ENCODE data around the gene HEPACAM2. TPM values are rescaled to one million over a fixed set of nuclear protein-coding genes. Genes with fewer than 3 reads are reported as not detected.
A peak's percentile ranks its signal among the peaks of the same experiment; 100 is the strongest.

The HEPACAM2 gene
- total and polyA plus RNA-seq, 2 of the 8 experiments (the other 6 are each of a cell fraction or from before 2014, with no cell fraction given) = not detected

DNA sequence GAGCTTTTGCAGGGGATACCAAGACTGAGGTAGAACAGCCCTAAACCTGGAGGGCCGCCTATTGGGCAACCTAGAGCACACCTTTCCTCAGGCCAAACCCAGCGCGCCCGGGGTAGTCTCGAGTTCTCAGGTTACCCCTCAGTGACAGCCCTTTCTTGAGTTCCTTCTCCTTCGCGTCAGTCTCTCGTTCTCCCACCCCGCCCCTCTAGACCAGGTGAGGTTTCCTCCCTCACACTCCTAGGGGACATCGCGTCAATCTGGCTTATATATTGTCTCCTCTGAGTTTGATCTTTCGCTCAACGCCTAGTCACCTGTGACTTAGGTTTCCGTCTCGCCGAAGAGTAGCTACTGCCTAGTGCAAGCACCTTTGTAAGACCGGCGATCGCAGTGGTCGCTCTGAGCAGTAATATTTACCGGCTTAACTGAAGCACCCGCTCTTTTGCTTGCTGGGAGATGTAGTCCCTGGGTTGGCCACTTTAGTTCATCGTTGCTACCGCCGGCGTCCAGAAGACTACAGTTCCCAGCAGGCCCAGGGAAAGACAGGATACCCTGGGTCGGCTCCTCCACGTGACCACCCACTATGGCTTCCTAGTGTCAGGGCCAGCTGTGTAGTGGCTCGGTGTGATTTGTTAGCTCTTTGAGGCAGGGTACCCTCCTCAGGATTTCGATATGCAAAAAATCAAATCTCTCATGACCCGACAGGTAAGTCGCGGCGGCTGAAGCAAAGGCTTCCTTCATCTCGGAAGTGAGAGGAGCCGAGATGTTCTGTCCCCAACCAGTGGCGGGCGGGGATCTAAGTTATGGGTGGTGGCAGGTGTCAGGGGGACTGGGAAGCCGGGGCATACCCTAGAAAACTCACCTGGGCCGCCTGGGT, 5.8 kb upstream of the HEPACAM2 start, which contains the start of gene VPS50 (continued):
- TF ChIP-seq TEAD4 (IDR thresholded peaks at IDR 0.05; ENCODE audit: low read depth, low read length) = no peak
- no peak for TF ChIP-seq BCL11A (IDR thresholded peaks at IDR 0.05; ENCODE audit: low read depth in 2 of 2, low read length in 2 of 2)
- TF ChIP-seq EGR1 (IDR thresholded peaks at IDR 0.05; ENCODE audit: borderline replicate concordance, low read depth, low read length) = no peak
- TF ChIP-seq TAF7 (optimal IDR thresholded peaks at IDR 0.05; ENCODE audit: borderline replicate concordance, low read depth, low read length) = no peak
- peak; percentile 68 for TF ChIP-seq CREB1 (IDR thresholded peaks at IDR 0.05)
- peak; percentile 42 for TF ChIP-seq TBP (IDR thresholded peaks at IDR 0.05; ENCODE audit: low read depth, low read length)
- no peak for TF ChIP-seq EP300 (IDR thresholded peaks at IDR 0.05; ENCODE audit: borderline replicate concordance in 1 of 2, low read depth in 2 of 2, low read length in 2 of 2)
- TF ChIP-seq, protein P1, sequence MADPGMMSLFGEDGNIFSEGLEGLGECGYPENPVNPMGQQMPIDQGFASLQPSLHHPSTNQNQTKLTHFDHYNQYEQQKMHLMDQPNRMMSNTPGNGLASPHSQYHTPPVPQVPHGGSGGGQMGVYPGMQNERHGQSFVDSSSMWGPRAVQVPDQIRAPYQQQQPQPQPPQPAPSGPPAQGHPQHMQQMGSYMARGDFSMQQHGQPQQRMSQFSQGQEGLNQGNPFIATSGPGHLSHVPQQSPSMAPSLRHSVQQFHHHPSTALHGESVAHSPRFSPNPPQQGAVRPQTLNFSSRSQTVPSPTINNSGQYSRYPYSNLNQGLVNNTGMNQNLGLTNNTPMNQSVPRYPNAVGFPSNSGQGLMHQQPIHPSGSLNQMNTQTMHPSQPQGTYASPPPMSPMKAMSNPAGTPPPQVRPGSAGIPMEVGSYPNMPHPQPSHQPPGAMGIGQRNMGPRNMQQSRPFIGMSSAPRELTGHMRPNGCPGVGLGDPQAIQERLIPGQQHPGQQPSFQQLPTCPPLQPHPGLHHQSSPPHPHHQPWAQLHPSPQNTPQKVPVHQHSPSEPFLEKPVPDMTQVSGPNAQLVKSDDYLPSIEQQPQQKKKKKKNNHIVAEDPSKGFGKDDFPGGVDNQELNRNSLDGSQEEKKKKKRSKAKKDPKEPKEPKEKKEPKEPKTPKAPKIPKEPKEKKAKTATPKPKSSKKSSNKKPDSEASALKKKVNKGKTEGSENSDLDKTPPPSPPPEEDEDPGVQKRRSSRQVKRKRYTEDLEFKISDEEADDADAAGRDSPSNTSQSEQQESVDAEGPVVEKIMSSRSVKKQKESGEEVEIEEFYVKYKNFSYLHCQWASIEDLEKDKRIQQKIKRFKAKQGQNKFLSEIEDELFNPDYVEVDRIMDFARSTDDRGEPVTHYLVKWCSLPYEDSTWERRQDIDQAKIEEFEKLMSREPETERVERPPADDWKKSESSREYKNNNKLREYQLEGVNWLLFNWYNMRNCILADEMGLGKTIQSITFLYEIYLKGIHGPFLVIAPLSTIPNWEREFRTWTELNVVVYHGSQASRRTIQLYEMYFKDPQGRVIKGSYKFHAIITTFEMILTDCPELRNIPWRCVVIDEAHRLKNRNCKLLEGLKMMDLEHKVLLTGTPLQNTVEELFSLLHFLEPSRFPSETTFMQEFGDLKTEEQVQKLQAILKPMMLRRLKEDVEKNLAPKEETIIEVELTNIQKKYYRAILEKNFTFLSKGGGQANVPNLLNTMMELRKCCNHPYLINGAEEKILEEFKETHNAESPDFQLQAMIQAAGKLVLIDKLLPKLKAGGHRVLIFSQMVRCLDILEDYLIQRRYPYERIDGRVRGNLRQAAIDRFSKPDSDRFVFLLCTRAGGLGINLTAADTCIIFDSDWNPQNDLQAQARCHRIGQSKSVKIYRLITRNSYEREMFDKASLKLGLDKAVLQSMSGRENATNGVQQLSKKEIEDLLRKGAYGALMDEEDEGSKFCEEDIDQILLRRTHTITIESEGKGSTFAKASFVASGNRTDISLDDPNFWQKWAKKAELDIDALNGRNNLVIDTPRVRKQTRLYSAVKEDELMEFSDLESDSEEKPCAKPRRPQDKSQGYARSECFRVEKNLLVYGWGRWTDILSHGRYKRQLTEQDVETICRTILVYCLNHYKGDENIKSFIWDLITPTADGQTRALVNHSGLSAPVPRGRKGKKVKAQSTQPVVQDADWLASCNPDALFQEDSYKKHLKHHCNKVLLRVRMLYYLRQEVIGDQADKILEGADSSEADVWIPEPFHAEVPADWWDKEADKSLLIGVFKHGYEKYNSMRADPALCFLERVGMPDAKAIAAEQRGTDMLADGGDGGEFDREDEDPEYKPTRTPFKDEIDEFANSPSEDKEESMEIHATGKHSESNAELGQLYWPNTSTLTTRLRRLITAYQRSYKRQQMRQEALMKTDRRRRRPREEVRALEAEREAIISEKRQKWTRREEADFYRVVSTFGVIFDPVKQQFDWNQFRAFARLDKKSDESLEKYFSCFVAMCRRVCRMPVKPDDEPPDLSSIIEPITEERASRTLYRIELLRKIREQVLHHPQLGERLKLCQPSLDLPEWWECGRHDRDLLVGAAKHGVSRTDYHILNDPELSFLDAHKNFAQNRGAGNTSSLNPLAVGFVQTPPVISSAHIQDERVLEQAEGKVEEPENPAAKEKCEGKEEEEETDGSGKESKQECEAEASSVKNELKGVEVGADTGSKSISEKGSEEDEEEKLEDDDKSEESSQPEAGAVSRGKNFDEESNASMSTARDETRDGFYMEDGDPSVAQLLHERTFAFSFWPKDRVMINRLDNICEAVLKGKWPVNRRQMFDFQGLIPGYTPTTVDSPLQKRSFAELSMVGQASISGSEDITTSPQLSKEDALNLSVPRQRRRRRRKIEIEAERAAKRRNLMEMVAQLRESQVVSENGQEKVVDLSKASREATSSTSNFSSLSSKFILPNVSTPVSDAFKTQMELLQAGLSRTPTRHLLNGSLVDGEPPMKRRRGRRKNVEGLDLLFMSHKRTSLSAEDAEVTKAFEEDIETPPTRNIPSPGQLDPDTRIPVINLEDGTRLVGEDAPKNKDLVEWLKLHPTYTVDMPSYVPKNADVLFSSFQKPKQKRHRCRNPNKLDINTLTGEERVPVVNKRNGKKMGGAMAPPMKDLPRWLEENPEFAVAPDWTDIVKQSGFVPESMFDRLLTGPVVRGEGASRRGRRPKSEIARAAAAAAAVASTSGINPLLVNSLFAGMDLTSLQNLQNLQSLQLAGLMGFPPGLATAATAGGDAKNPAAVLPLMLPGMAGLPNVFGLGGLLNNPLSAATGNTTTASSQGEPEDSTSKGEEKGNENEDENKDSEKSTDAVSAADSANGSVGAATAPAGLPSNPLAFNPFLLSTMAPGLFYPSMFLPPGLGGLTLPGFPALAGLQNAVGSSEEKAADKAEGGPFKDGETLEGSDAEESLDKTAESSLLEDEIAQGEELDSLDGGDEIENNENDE (IDR thresholded peaks at IDR 0.05; ENCODE audit: insufficient replicate concordance, low read length) = no peak
- no peak for TF ChIP-seq SUZ12 (IDR thresholded peaks at IDR 0.05; ENCODE audit: low read length)
- TF ChIP-seq TCF12 (IDR thresholded peaks at IDR 0.05; ENCODE audit: low read depth, low read length) = no peak; the same call in 1 of the 2 replicates
